Liver (tissue), 3 donors: Measurements from ENCODE around the gene TAB2.

Experiments used
- ATF3 ChIP-seq: IDR thresholded peaks from 2 replicates; pipeline ENCODE4 v1.6.1; 2016; ENCODE audit warnings: antibody characterized with exemption
- CTCF ChIP-seq: fragments of 150-350 bp; IDR thresholded peaks from 2 replicates; pipeline ENCODE4 v1.5.1; 2017; ENCODE audit warnings: improper control_type of control experiment, low read depth, low read length; ENCODE audit not compliant: missing input control
- GABPA ChIP-seq, 2 donors: IDR thresholded peaks in 1 of 2; conservative IDR thresholded peaks in 1 of 2; 2 replicates each; pipeline ENCODE4 v1.6.1; 2016; ENCODE audit warnings: antibody characterized with exemption in 2 of 2, mild to moderate bottlenecking in 1 of 2, moderate library complexity in 1 of 2
- HNF4A ChIP-seq, 2 donors: conservative IDR thresholded peaks; 2 replicates each; pipeline ENCODE4 v1.6.1; 2016; ENCODE audit warnings: antibody characterized with exemption in 2 of 2, mild to moderate bottlenecking in 2 of 2
- JUND ChIP-seq, 2 donors: IDR thresholded peaks; 2 replicates each; pipeline ENCODE4 v1.6.1; 2016; ENCODE audit warnings: antibody characterized with exemption in 2 of 2
- MAX ChIP-seq: IDR thresholded peaks from 2 replicates; pipeline ENCODE4 v1.6.1; 2016; ENCODE audit warnings: antibody characterized with exemption
- SP1 ChIP-seq: IDR thresholded peaks from 2 replicates; pipeline ENCODE4 v1.6.1; 2018; ENCODE audit warnings: antibody characterized with exemption, mild to moderate bottlenecking
- YY1 ChIP-seq: IDR thresholded peaks from 2 replicates; pipeline ENCODE4 v1.6.1; 2016; ENCODE audit warnings: antibody characterized with exemption, mild to moderate bottlenecking
- donor health status: healthy.
- donor health status: healthy.

GRCh38 chr6:149428606-149429005 is 111.1 kb downstream of the TAB2 start:
- TF ChIP-seq JUND (IDR thresholded peaks at IDR 0.05), result no peak
- no peak for TF ChIP-seq CTCF
- no peak for TF ChIP-seq MAX
- TF ChIP-seq SP1, result no peak
- TF ChIP-seq HNF4A (conservative IDR thresholded peaks at IDR 0.05), result no peak
- TF ChIP-seq ATF3, result no peak
- TF ChIP-seq GABPA (IDR thresholded peaks at IDR 0.05 in 1 of 2, conservative IDR thresholded peaks at IDR 0.05 in 1 of 2), result no peak
- TF ChIP-seq YY1, result no peak
